HG03565 (cell line): ENCODE results near the gene MAG.
"Not testable (repeated sequence)": the region's sequence is repeated elsewhere in the genome, so short reads cannot be mapped to it uniquely, and the experiment has no call there.

Source experiments
- ATAC-seq: cut with Tn5 transposase; IDR thresholded peaks from one replicate; pipeline ENCODE4 v1.9.1; 2021; ENCODE audit warnings: mild to moderate bottlenecking, moderate library complexity; ENCODE audit not compliant: unreplicated experiment

The MAG gene

DNA sequence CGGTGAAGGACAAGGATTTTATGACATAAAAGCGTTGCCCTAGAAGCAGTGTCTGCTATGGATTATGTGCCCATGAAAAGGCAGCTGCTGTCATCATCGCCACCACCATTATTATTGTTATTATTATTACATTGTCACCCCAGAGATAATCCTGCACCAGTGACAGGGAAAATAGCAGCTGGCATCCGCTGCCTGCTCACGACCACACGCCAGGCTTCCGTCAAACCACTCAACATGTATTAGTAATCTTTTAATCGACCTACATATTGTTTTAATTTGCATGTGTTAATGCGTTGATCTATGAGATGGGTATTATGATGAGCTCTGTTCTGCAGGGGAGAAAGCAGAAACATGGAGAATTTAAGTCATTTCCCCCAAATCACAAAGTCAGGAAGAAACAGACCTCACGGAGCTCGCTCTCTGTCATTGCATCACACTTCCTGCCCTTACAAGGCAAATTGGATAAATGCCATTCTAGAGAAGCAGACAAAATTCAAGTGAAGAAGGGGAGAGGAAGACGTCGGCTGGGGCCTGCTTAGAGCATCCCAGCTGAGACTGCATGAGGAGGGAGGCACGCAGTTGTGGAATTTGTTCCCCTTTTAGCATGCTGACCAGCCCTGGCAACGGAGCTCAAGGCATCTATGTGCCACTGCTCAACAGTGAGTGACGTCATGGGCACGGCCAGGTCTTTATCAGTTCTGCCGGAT lies 66.1 kb downstream of the MAG start, which contains the start of gene FFAR3:
Gene FFAR3, plus strand, starts transcription at position 594 of the 707 bp plus-strand sequence. CDS start 431 bp downstream, outside the sequence.
- no peak for ATAC-seq

GRCh38 chr19:35358834-35359233 lies 66.9 kb downstream of the MAG start:
- not testable (repeated sequence) for ATAC-seq

DNA sequence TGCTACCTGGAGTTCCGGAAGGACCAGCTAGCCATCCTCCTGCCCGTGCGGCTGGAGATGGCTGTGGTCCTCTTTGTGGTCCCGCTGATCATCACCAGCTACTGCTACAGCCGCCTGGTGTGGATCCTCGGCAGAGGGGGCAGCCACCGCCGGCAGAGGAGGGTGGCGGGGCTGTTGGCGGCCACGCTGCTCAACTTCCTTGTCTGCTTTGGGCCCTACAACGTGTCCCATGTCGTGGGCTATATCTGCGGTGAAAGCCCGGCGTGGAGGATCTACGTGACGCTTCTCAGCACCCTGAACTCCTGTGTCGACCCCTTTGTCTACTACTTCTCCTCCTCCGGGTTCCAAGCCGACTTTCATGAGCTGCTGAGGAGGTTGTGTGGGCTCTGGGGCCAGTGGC lies 67.4 kb downstream of the MAG start:
- ATAC-seq = not testable (repeated sequence)

GRCh38 chr19:35360081-35360480 lies 68.1 kb downstream of the MAG start:
- not testable (repeated sequence) for ATAC-seq

DNA sequence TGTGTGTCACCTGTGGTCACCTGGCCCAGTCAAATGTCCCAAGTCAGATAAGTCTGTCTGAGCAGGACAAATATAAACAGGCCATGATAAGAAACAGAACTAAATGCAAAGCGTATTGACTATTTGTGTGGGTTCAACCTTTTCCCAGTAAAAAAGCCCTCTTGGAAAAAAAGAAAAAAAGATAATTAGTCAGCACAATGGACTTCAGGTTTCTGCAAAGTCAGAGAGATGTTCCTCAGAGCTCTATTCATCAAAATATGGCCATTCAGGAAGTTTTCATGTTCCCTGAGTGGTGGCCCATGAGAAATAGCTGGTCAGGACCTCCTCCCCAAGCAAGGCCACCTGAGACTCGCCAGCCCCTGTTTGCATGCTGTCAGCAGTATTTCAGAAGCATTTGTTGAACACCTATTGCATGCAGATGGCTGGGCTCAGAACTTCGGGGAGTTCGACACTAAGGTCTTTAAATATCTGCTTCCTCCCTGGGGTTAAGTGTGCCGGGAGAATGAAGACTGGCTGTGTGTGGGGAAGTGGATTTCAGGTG lies 69.0 kb downstream of the MAG start:
- ATAC-seq = no peak

- ATAC-seq = no peak
These were observed 70.5 kb downstream of the MAG start for GRCh38 chr19:35362261-35363000.

- no peak for ATAC-seq
These were observed 71.1 kb downstream of the MAG start for GRCh38 chr19:35363001-35363590.
